ENCODE results near the gene NSMCE1.

DNA sequence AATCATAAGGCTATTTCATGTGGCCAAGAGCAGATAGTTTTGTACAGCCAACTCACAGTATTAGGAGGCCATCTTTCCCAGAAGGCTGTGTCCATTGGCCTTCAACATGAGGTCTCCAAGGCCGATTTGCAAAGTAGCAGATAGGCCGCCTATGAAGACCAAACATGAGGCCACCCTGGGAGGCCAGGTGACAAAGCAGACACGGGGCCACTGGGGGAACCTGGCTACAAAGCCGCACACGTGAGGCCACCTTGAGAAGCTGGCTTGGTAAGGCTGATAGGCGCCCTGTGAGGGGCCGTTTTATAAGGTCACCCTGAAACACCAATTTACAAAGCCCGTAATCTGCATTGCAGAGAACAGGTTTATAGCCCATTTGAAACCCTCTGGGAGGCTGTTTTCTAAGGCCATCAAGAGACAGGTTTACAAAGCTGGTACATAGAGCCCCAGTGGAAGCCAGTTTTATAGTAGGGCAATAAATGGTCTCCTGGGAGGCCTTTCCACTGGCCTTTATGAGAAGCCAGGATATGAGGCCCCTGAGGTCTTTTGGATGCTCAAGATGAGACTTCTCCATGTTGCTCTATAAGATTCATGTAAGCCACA lies 60.4 kb downstream of the NSMCE1 start:
- TF ChIP-seq, protein P1, sequence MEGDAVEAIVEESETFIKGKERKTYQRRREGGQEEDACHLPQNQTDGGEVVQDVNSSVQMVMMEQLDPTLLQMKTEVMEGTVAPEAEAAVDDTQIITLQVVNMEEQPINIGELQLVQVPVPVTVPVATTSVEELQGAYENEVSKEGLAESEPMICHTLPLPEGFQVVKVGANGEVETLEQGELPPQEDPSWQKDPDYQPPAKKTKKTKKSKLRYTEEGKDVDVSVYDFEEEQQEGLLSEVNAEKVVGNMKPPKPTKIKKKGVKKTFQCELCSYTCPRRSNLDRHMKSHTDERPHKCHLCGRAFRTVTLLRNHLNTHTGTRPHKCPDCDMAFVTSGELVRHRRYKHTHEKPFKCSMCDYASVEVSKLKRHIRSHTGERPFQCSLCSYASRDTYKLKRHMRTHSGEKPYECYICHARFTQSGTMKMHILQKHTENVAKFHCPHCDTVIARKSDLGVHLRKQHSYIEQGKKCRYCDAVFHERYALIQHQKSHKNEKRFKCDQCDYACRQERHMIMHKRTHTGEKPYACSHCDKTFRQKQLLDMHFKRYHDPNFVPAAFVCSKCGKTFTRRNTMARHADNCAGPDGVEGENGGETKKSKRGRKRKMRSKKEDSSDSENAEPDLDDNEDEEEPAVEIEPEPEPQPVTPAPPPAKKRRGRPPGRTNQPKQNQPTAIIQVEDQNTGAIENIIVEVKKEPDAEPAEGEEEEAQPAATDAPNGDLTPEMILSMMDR (conservative IDR thresholded peaks at IDR 0.05; ENCODE audit: low read depth, low read length) = no peak
- no peak for TF ChIP-seq EZH2 (IDR thresholded peaks at IDR 0.05; ENCODE audit: borderline replicate concordance, low read depth, low read length, poor library complexity, severe bottlenecking)

Measured in A673 (cell line).